ENCODE measurements around the gene SPAG8.

GRCh38 chr9:35769763-35770162 is 42.3 kb downstream of the SPAG8 start:
- TF ChIP-seq CTCF (conservative IDR thresholded peaks at IDR 0.05; ENCODE audit: low read length) (no peak), EZH2phosphoT487 (IDR thresholded peaks at IDR 0.05; ENCODE audit: borderline replicate concordance, low read depth, low read length) (no peak)
